Dermis blood vessel endothelial cell (primary cell): ENCODE data around the gene ACSF3. TPM values are rescaled to one million over a fixed set of nuclear protein-coding genes. Genes with fewer than 3 reads are reported as not detected.

Source experiments
- DNase-seq: peaks from one replicate; pipeline ENCODE4 v3.0.0; 2010
- total RNA-seq: library from RNA; depleted of rRNA; stranded (reverse); fragments of >200 nt; gene quantifications from 2 replicates; pipeline ENCODE4 v1.2.3, GENCODE V29; 2014

ACSF3 gene
- total RNA-seq, 1 donor from 2014 or later: 27.2 TPM

GRCh38 chr16:89095491-89095951 lies 1.9 kb downstream of the ACSF3 start:
- no peak for DNase-seq

- DNase-seq: no peak
These were observed 2.5 kb downstream of the ACSF3 start for GRCh38 chr16:89096042-89096717.

- DNase-seq: no peak
These were observed 3.2 kb downstream of the ACSF3 start for GRCh38 chr16:89096768-89097391.

GRCh38 chr16:89097392-89097772 lies 3.7 kb downstream of the ACSF3 start:
- DNase-seq: no peak

GRCh38 chr16:89098767-89099430 lies 5.2 kb downstream of the ACSF3 start:
- no peak for DNase-seq

- DNase-seq: no peak
These were observed 6.3 kb downstream of the ACSF3 start for GRCh38 chr16:89099905-89100304.

GRCh38 chr16:89100601-89101302 lies 7.1 kb downstream of the ACSF3 start:
- no peak for DNase-seq

GRCh38 chr16:89101303-89102040 lies 7.8 kb downstream of the ACSF3 start:
- DNase-seq: no peak

- no peak for DNase-seq
These were observed 8.4 kb downstream of the ACSF3 start for GRCh38 chr16:89102041-89102471.

GRCh38 chr16:89102481-89103073 lies 8.9 kb downstream of the ACSF3 start:
- no peak for DNase-seq

GRCh38 chr16:89103156-89103555 lies 9.5 kb downstream of the ACSF3 start:
- no peak for DNase-seq

- DNase-seq: no peak
These were observed 10.1 kb downstream of the ACSF3 start for GRCh38 chr16:89103781-89104180.

- no peak for DNase-seq
These were observed 10.7 kb downstream of the ACSF3 start for GRCh38 chr16:89104303-89104702.

GRCh38 chr16:89104930-89105571 lies 11.4 kb downstream of the ACSF3 start:
- no peak for DNase-seq

- DNase-seq: no peak
These were observed 12.0 kb downstream of the ACSF3 start for GRCh38 chr16:89105599-89106151.

GRCh38 chr16:89106533-89107202 lies 13.0 kb downstream of the ACSF3 start:
- DNase-seq: no peak

GRCh38 chr16:89107203-89107582 lies 13.5 kb downstream of the ACSF3 start:
- no peak for DNase-seq

- no peak for DNase-seq
These were observed 14.8 kb downstream of the ACSF3 start for GRCh38 chr16:89108416-89108815.

- no peak for DNase-seq
These were observed 17.0 kb downstream of the ACSF3 start for GRCh38 chr16:89110641-89111040.

GRCh38 chr16:89111263-89111662 lies 17.6 kb downstream of the ACSF3 start:
- DNase-seq: no peak
